WTC11 (cell line): ENCODE results near the gene SLCO1B3.

Source experiments
- ELF4 ChIP-seq: sonication (generic); formaldehyde crosslinking; IDR thresholded peaks from 2 replicates; pipeline ENCODE4 v1.8.1; 2022; ENCODE audit warnings: low read depth, mild to moderate bottlenecking, moderate library complexity, missing genetic modification reagents
- ETV6 ChIP-seq: sonication (generic); formaldehyde crosslinking; IDR thresholded peaks from 2 replicates; pipeline ENCODE4 v1.8.1; 2022; ENCODE audit warnings: mild to moderate bottlenecking, missing genetic modification reagents
- FOXP1 ChIP-seq: sonication (generic); formaldehyde crosslinking; IDR thresholded peaks from 2 replicates; pipeline ENCODE4 v1.8.0; 2022; ENCODE audit warnings: missing genetic modification reagents, mild to moderate bottlenecking, moderate library complexity, borderline replicate concordance
- KAT7 ChIP-seq: sonication (generic); formaldehyde crosslinking; IDR thresholded peaks from 2 replicates; pipeline ENCODE4 v1.8.1; 2023; ENCODE audit warnings: missing genetic modification reagents, mild to moderate bottlenecking, borderline replicate concordance
- ZNF232 ChIP-seq: sonication (generic); formaldehyde crosslinking; IDR thresholded peaks from 2 replicates; pipeline ENCODE4 v1.8.0; 2022; ENCODE audit warnings: mild to moderate bottlenecking, missing genetic modification reagents
- ZNF317 ChIP-seq: sonication (generic); formaldehyde crosslinking; IDR thresholded peaks from 2 replicates; pipeline ENCODE4 v1.8.1; 2023; ENCODE audit warnings: low read depth, mild to moderate bottlenecking, moderate library complexity, missing genetic modification reagents, borderline replicate concordance
- TF ChIP-seq, protein P1 (sequence below): fragments of 250-450 bp; sonication (Bioruptor Pico); IDR thresholded peaks from 2 replicates; pipeline ENCODE4 v1.9.0; 2021; ENCODE audit warnings: mild to moderate bottlenecking, borderline replicate concordance
- TF ChIP-seq, protein P2 (sequence below): fragments of 200-600 bp; IDR thresholded peaks from 2 replicates; pipeline ENCODE4 v1.8.0; 2022; ENCODE audit warnings: antibody characterized with exemption
- TF ChIP-seq, protein P3 (sequence below): sonication (generic); formaldehyde crosslinking; IDR thresholded peaks from 2 replicates; pipeline ENCODE4 v1.8.1; 2023; ENCODE audit warnings: mild to moderate bottlenecking, missing genetic modification reagents, moderate library complexity
- TF ChIP-seq, protein P4 (sequence below): sonication (generic); formaldehyde crosslinking; IDR thresholded peaks from 2 replicates; pipeline ENCODE4 v1.8.1; 2023; ENCODE audit warnings: mild to moderate bottlenecking, moderate library complexity, missing genetic modification reagents
- TF ChIP-seq, protein P5 (sequence below): sonication (generic); formaldehyde crosslinking; IDR thresholded peaks from 2 replicates; pipeline ENCODE4 v1.8.0; 2023; ENCODE audit warnings: mild to moderate bottlenecking, missing genetic modification reagents

DNA sequence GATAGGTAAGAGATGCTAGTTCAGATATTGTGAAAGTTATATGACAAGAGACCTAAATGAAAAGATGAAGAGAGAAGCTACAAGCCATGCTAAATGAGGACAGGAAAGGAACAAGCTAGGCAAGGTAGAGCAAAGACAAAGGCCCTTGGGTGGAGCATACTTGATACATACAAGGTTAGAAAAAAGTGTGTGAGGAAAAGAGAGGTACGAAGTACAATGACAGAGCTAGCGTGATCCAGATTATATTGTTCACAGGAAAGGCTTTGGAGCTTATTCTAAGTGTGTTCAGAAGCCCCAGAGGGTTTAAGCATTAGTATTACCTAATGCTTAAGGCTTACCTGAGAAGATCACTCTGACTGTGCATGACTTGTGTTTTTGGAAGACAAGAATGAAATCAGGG, 75.0 kb downstream of the SLCO1B3 start:
- TF ChIP-seq, protein P1, sequence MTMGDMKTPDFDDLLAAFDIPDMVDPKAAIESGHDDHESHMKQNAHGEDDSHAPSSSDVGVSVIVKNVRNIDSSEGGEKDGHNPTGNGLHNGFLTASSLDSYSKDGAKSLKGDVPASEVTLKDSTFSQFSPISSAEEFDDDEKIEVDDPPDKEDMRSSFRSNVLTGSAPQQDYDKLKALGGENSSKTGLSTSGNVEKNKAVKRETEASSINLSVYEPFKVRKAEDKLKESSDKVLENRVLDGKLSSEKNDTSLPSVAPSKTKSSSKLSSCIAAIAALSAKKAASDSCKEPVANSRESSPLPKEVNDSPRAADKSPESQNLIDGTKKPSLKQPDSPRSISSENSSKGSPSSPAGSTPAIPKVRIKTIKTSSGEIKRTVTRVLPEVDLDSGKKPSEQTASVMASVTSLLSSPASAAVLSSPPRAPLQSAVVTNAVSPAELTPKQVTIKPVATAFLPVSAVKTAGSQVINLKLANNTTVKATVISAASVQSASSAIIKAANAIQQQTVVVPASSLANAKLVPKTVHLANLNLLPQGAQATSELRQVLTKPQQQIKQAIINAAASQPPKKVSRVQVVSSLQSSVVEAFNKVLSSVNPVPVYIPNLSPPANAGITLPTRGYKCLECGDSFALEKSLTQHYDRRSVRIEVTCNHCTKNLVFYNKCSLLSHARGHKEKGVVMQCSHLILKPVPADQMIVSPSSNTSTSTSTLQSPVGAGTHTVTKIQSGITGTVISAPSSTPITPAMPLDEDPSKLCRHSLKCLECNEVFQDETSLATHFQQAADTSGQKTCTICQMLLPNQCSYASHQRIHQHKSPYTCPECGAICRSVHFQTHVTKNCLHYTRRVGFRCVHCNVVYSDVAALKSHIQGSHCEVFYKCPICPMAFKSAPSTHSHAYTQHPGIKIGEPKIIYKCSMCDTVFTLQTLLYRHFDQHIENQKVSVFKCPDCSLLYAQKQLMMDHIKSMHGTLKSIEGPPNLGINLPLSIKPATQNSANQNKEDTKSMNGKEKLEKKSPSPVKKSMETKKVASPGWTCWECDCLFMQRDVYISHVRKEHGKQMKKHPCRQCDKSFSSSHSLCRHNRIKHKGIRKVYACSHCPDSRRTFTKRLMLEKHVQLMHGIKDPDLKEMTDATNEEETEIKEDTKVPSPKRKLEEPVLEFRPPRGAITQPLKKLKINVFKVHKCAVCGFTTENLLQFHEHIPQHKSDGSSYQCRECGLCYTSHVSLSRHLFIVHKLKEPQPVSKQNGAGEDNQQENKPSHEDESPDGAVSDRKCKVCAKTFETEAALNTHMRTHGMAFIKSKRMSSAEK (CRISPR knock-in tag) = no peak
- TF ChIP-seq, protein P2, sequence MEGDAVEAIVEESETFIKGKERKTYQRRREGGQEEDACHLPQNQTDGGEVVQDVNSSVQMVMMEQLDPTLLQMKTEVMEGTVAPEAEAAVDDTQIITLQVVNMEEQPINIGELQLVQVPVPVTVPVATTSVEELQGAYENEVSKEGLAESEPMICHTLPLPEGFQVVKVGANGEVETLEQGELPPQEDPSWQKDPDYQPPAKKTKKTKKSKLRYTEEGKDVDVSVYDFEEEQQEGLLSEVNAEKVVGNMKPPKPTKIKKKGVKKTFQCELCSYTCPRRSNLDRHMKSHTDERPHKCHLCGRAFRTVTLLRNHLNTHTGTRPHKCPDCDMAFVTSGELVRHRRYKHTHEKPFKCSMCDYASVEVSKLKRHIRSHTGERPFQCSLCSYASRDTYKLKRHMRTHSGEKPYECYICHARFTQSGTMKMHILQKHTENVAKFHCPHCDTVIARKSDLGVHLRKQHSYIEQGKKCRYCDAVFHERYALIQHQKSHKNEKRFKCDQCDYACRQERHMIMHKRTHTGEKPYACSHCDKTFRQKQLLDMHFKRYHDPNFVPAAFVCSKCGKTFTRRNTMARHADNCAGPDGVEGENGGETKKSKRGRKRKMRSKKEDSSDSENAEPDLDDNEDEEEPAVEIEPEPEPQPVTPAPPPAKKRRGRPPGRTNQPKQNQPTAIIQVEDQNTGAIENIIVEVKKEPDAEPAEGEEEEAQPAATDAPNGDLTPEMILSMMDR = no peak
- TF ChIP-seq, protein P3, sequence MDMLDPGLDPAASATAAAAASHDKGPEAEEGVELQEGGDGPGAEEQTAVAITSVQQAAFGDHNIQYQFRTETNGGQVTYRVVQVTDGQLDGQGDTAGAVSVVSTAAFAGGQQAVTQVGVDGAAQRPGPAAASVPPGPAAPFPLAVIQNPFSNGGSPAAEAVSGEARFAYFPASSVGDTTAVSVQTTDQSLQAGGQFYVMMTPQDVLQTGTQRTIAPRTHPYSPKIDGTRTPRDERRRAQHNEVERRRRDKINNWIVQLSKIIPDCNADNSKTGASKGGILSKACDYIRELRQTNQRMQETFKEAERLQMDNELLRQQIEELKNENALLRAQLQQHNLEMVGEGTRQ (CRISPR knock-in tag) = no peak
- TF ChIP-seq ETV6 (CRISPR knock-in tag) (no peak), KAT7 (CRISPR knock-in tag) (no peak), ZNF317 (CRISPR knock-in tag) (no peak), FOXP1 (no peak), ZNF232 (no peak), ELF4 (CRISPR knock-in tag) (no peak)
- TF ChIP-seq, protein P4, sequence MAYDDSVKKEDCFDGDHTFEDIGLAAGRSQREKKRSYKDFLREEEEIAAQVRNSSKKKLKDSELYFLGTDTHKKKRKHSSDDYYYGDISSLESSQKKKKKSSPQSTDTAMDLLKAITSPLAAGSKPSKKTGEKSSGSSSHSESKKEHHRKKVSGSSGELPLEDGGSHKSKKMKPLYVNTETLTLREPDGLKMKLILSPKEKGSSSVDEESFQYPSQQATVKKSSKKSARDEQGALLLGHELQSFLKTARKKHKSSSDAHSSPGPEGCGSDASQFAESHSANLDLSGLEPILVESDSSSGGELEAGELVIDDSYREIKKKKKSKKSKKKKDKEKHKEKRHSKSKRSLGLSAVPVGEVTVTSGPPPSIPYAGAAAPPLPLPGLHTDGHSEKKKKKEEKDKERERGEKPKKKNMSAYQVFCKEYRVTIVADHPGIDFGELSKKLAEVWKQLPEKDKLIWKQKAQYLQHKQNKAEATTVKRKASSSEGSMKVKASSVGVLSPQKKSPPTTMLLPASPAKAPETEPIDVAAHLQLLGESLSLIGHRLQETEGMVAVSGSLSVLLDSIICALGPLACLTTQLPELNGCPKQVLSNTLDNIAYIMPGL (CRISPR knock-in tag) = no peak
- TF ChIP-seq, protein P5, sequence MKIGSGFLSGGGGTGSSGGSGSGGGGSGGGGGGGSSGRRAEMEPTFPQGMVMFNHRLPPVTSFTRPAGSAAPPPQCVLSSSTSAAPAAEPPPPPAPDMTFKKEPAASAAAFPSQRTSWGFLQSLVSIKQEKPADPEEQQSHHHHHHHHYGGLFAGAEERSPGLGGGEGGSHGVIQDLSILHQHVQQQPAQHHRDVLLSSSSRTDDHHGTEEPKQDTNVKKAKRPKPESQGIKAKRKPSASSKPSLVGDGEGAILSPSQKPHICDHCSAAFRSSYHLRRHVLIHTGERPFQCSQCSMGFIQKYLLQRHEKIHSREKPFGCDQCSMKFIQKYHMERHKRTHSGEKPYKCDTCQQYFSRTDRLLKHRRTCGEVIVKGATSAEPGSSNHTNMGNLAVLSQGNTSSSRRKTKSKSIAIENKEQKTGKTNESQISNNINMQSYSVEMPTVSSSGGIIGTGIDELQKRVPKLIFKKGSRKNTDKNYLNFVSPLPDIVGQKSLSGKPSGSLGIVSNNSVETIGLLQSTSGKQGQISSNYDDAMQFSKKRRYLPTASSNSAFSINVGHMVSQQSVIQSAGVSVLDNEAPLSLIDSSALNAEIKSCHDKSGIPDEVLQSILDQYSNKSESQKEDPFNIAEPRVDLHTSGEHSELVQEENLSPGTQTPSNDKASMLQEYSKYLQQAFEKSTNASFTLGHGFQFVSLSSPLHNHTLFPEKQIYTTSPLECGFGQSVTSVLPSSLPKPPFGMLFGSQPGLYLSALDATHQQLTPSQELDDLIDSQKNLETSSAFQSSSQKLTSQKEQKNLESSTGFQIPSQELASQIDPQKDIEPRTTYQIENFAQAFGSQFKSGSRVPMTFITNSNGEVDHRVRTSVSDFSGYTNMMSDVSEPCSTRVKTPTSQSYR (CRISPR knock-in tag) = no peak
